Measurements from ENCODE around the gene TMEFF2.

The TMEFF2 gene

GRCh38 chr2:191957996-191958860 lies 236.5 kb downstream of the TMEFF2 start:
- DNase-seq: no peak

- no peak for DNase-seq
Observed at GRCh38 chr2:191954451-191954850, 240.3 kb downstream of the TMEFF2 start.

- DNase-seq: no peak
Observed at GRCh38 chr2:191952515-191953270, 242.0 kb downstream of the TMEFF2 start.

- DNase-seq: no peak
Observed at GRCh38 chr2:191951832-191952231, 242.9 kb downstream of the TMEFF2 start.

GRCh38 chr2:191951376-191951775 lies 243.4 kb downstream of the TMEFF2 start:
- DNase-seq: no peak

GRCh38 chr2:191950132-191950874 lies 244.4 kb downstream of the TMEFF2 start:
- no peak for DNase-seq

GRCh38 chr2:191947235-191947634 lies 247.5 kb downstream of the TMEFF2 start:
- DNase-seq: no peak

- no peak for DNase-seq
Observed at GRCh38 chr2:191946471-191947182, 248.1 kb downstream of the TMEFF2 start.

- DNase-seq: no peak
Observed at GRCh38 chr2:191945623-191946022, 249.1 kb downstream of the TMEFF2 start.

GRCh38 chr2:191942739-191943103 lies 252.0 kb downstream of the TMEFF2 start:
- no peak for DNase-seq

GRCh38 chr2:191942090-191942738 lies 252.5 kb downstream of the TMEFF2 start:
- DNase-seq: no peak

- no peak for DNase-seq
Observed at GRCh38 chr2:191941376-191941929, 253.3 kb downstream of the TMEFF2 start.

GRCh38 chr2:191938779-191939178 lies 256.0 kb downstream of the TMEFF2 start:
- DNase-seq: no peak

- no peak for DNase-seq
Observed at GRCh38 chr2:191936882-191937405, 257.8 kb downstream of the TMEFF2 start.

- DNase-seq: no peak
Observed at GRCh38 chr2:191935247-191935646, 259.5 kb downstream of the TMEFF2 start.

GRCh38 chr2:191933307-191934105 lies 261.2 kb downstream of the TMEFF2 start:
- no peak for DNase-seq

- no peak for DNase-seq
Observed at GRCh38 chr2:191932286-191932685, 262.4 kb downstream of the TMEFF2 start.

- DNase-seq: no peak
Observed at GRCh38 chr2:191931329-191931728, 263.4 kb downstream of the TMEFF2 start.

GRCh38 chr2:191930205-191930604 lies 264.5 kb downstream of the TMEFF2 start:
- no peak for DNase-seq

- DNase-seq: no peak
Observed at GRCh38 chr2:191929288-191929687, 265.4 kb downstream of the TMEFF2 start.

- no peak for DNase-seq
Observed at GRCh38 chr2:191927991-191928390, 266.7 kb downstream of the TMEFF2 start.

All from effector CD4-positive, alpha-beta T cell (primary cell).